GM21737 (cell line): ENCODE data around the gene CDC42EP5.
A peak's percentile ranks its signal among the peaks of the same experiment; 100 is the strongest.
"Not testable (repeated sequence)": the region's sequence is repeated elsewhere in the genome, so short reads cannot be mapped to it uniquely, and the experiment has no call there.

Experiments
- ATAC-seq: cut with Tn5 transposase; IDR thresholded peaks from one replicate; pipeline ENCODE4 v1.9.1; 2021; ENCODE audit warnings: mild to moderate bottlenecking, moderate library complexity; ENCODE audit not compliant: unreplicated experiment

Gene CDC42EP5

GRCh38 chr19:54489766-54490165, 16.7 kb upstream of the CDC42EP5 start:
- ATAC-seq: no peak

GRCh38 chr19:54489341-54489740, 16.2 kb upstream of the CDC42EP5 start:
- no peak for ATAC-seq

- ATAC-seq: no peak
Observed at GRCh38 chr19:54485851-54486250, 12.8 kb upstream of the CDC42EP5 start.

GRCh38 chr19:54484451-54484850, 11.4 kb upstream of the CDC42EP5 start:
- ATAC-seq: no peak

- ATAC-seq: no peak
Observed at GRCh38 chr19:54482889-54483288, 9.8 kb upstream of the CDC42EP5 start.

DNA sequence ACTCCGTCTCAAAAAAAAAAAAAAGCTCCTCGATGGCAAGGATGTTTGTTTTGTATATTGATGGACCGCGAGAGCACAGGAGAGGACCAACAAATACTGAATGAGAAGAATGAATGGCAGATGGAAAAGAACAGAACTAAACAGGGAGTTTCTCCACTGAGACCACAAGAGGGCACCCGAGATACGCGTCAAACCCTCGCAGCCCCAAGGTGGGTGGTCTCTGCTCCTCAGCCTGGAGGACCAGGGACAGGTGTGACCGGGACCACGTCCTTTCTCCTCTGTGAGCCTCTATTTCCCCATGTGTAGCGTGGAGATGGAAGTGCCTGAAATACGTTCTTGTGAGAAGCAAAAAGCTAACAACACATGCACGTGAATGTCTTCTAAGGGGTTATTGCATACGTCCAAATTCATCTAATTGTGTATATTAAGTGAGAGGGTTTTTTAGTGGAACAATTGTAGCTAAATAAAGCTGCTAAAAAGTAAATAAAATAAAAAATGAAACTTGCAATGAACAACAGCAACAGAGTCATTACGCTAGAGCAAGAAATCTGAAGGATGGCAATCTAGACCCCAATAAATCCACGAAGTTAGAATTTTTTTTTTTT, 8.3 kb upstream of the CDC42EP5 start:
- ATAC-seq: no peak

GRCh38 chr19:54480051-54480450, 7.0 kb upstream of the CDC42EP5 start:
- no peak for ATAC-seq

GRCh38 chr19:54478677-54479266, 5.7 kb upstream of the CDC42EP5 start:
- no peak for ATAC-seq

DNA sequence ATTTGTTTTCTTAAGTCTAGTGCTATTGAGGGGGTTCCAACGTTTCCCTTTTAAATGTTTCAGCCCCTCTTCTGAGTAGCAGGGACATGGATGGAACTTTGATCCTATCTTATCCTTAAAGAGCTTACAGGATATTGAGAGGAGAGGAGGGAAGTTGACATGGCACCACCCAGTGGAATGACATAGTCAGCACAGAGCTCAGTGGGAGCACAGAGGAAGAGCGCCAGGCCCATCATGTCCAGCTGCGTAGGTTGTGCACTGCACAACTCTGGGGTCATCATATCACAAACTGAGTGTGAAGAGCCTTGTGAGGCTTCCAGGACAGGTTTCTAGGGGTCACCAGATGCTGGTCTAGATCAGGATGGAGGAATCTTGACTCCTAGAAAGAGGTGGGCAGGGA, 4.6 kb upstream of the CDC42EP5 start:
- ATAC-seq: no peak

GRCh38 chr19:54475706-54476105, 2.6 kb upstream of the CDC42EP5 start:
- no peak for ATAC-seq

- no peak for ATAC-seq
Observed at GRCh38 chr19:54473892-54474372, 836 bp upstream of the CDC42EP5 start.

GRCh38 chr19:54470991-54471782, 1.9 kb downstream of the CDC42EP5 start:
- ATAC-seq: no peak

GRCh38 chr19:54470276-54470887, 2.7 kb downstream of the CDC42EP5 start:
- ATAC-seq: no peak

GRCh38 chr19:54469496-54469934, 3.6 kb downstream of the CDC42EP5 start:
- ATAC-seq: no peak

DNA sequence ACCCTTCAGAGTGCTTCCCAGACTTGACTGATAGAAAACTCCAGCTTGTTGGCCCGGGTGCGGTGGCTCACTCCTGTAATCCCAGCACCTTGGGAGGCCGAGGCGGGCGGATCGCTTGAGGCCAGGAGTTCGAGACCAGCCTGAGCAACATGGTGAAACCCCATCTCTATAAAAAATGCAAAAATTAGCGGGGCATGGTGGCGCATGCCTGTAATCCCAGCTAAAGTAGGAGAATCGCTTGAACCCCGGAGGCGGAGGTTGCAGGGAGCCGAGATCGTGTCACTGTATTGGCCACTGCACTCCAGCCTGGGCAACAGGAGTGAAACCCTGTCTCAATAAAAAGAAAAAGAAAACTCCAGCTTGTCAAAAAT, 7.0 kb downstream of the CDC42EP5 start:
- not testable (repeated sequence) for ATAC-seq

DNA sequence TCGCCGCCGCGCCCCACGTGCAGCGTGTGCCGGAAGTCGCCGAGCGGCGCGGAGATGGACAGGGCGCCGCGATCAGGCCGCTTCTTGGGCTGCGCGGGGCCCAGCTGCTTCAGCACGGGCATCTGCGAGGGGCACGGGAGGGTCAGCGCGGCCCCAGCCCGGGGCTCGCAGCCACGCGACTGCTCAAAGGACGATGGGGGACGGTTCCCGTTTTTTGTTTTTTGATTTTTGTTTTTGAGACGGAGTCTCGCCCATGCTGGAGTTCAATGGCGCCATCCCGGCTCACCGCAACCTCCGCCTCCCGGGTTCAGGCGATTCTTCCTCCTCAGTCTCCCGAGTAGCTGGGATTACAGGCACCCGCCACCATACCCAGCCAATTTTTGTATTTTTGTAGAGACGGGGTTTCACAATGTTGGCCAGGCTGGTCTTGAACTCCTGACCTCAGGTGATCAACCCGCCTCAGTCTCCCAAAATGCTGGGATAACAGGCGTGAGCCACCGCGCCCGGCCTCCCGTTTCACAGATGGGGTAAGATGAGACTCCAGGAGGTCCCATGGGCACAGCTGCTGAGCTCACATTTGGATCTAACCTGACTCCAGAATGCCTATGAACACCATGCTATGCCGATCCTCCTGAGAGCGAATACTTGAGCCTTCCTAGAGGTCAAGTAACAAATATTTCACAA, 7.5 kb downstream of the CDC42EP5 start:
- no peak for ATAC-seq

- peak; percentile 38 for ATAC-seq
Observed at GRCh38 chr19:54464630-54465425, 8.3 kb downstream of the CDC42EP5 start.

- ATAC-seq: peak; percentile 40
Observed at GRCh38 chr19:54464044-54464629, 9.0 kb downstream of the CDC42EP5 start.

- ATAC-seq: peak; percentile 51
Observed at GRCh38 chr19:54463531-54464043, 9.5 kb downstream of the CDC42EP5 start, which contains the start of gene LENG9. Gene LENG9, minus strand, starts transcription at chr19:54463778. Its CDS starts 252 bp downstream, at chr19:54463526.
